OCI-LY3 (cell line): ENCODE results near the gene ENDOD1.

Experiments
- H2AFZ ChIP-seq: fragments of 200-600, 300-600 bp; shearing (Covaris generic); 2 replicates; pipeline ENCODE4 v1.6.0; 2014; ENCODE audit warnings: antibody characterized with exemption, low read depth, low read length
- H3K27ac ChIP-seq: fragments of 200-600, 300-600 bp; sonication (generic); 2 replicates; pipeline ENCODE4 v1.5.1; 2014; ENCODE audit warnings: mild to moderate bottlenecking, low read length, moderate library complexity, mixed read lengths
- H3K27me3 ChIP-seq: fragments of 200-600, 300-600 bp; sonication (generic); 2 replicates; pipeline ENCODE4 v1.6.1; 2014; ENCODE audit warnings: low read depth, low read length, mixed read lengths
- H3K36me3 ChIP-seq: fragments of 200-600, 300-600 bp; sonication (generic); replicated peaks from 2 replicates; pipeline ENCODE3; 2014; ENCODE audit warnings: low read depth, low read length, mixed read lengths
- H3K4me1 ChIP-seq: fragments of 300-600, 200-600 bp; sonication (generic); 2 replicates; pipeline ENCODE4 v1.6.1; 2014; ENCODE audit warnings: low read length, mixed read lengths
- H3K4me2 ChIP-seq: fragments of 200-600, 300-600 bp; sonication (generic); 2 replicates; pipeline ENCODE4 v1.6.1; 2014; ENCODE audit warnings: low read length, mixed read lengths
- H3K4me3 ChIP-seq: fragments of 300-600, 200-600 bp; sonication (generic); 2 replicates; pipeline ENCODE4 v1.5.1; 2014; ENCODE audit warnings: antibody characterized with exemption, mild to moderate bottlenecking, low read length, moderate library complexity
- H3K79me2 ChIP-seq: fragments of 300-600, 200-600 bp; shearing (Covaris generic); 2 replicates; pipeline ENCODE4 v1.6.1; 2014; ENCODE audit warnings: mild to moderate bottlenecking, low read length, mixed read lengths
- H3K9ac ChIP-seq: fragments of 300-600, 200-600 bp; shearing (Covaris generic); 2 replicates; pipeline ENCODE4 v1.6.0; 2014; ENCODE audit warnings: mild to moderate bottlenecking, low read length, moderate library complexity
- H3K9me3 ChIP-seq: fragments of 200-600, 300-600 bp; shearing (Covaris generic); 2 replicates; pipeline ENCODE4 v1.6.1; 2014; ENCODE audit warnings: low read length, mixed read lengths; ENCODE audit not compliant: insufficient read depth
- H4K20me1 ChIP-seq: fragments of 200-600, 300-600 bp; sonication (generic); 2 replicates; pipeline ENCODE4 v1.6.1; 2016; ENCODE audit warnings: low read length, mixed read lengths; ENCODE audit not compliant: insufficient read depth
- CTCF ChIP-seq: fragments of 200-600, 300-600 bp; sonication (generic); IDR thresholded peaks from 2 replicates; pipeline ENCODE4 v1.5.1; 2014; ENCODE audit warnings: antibody characterized with exemption, low read length, low read depth
- EZH2phosphoT487 ChIP-seq: fragments of 200-600 bp; shearing (Covaris generic); IDR thresholded peaks from 2 replicates; pipeline ENCODE4 v1.6.1; 2018; ENCODE audit warnings: antibody characterized with exemption, mixed run types, low read depth

The ENDOD1 gene

GRCh38 chr11:95111923-95112540 lies 22.4 kb downstream of the ENDOD1 start:
- Histone ChIP-seq H3K36me3 (no peaks in the 10 kb centered on the region), H3K4me1 (no peaks in the 10 kb centered on the region)

GRCh38 chr11:95115597-95115996 lies 26.0 kb downstream of the ENDOD1 start:
- Histone ChIP-seq H3K9me3 (no peaks in the 10 kb centered on the region), H4K20me1 (no peaks in the 10 kb centered on the region), H3K4me2 (no peak overlapping the region), H3K4me1 (no peaks in the 10 kb centered on the region), H3K36me3 (no peaks in the 10 kb centered on the region), H3K9ac (no peak overlapping the region), H3K27me3 (no peaks in the 10 kb centered on the region), H3K79me2 (no peaks in the 10 kb centered on the region), H3K27ac (no peak overlapping the region), H3K4me3 (no peak overlapping the region), H2AFZ (no peak overlapping the region)
- TF ChIP-seq EZH2phosphoT487 (no peak), CTCF (no peak)

More at GRCh38 chr11:95111923-95112540, 22.4 kb downstream of the ENDOD1 start:
- Histone ChIP-seq H3K79me2 (no peaks in the 10 kb centered on the region), H3K4me2 (no peak overlapping the region), H3K4me3 (no peak overlapping the region), H3K27ac (no peak overlapping the region), H3K9ac (no peak overlapping the region), H3K27me3 (no peaks in the 10 kb centered on the region), H2AFZ (no peak overlapping the region), H4K20me1 (no peaks in the 10 kb centered on the region), H3K9me3 (no peaks in the 10 kb centered on the region)
- TF ChIP-seq CTCF (no peak), EZH2phosphoT487 (no peak)

GRCh38 chr11:95119361-95120060 lies 29.9 kb downstream of the ENDOD1 start:
- H3K9ac ChIP-seq = no peak overlapping the region
- no peaks in the 10 kb centered on the region for H3K27me3 ChIP-seq
- TF ChIP-seq EZH2phosphoT487 (no peak), CTCF (no peak)
- no peak overlapping the region for H3K4me2 ChIP-seq
- no peaks in the 10 kb centered on the region for H3K36me3 ChIP-seq
- no peak overlapping the region for H3K27ac ChIP-seq
- H3K4me1 ChIP-seq = no peaks in the 10 kb centered on the region
- no peak overlapping the region for H3K4me3 ChIP-seq
- no peaks in the 10 kb centered on the region for H3K79me2 ChIP-seq
- H3K9me3 ChIP-seq = no peaks in the 10 kb centered on the region
- no peaks in the 10 kb centered on the region for H4K20me1 ChIP-seq
- H2AFZ ChIP-seq = no peak overlapping the region

GRCh38 chr11:95121698-95122097 lies 32.1 kb downstream of the ENDOD1 start:
- H3K4me2 ChIP-seq = no peak overlapping the region
- no peaks in the 10 kb centered on the region for H3K36me3 ChIP-seq
- H4K20me1 ChIP-seq = no peaks in the 10 kb centered on the region

More at GRCh38 chr11:95121698-95122097, 32.1 kb downstream of the ENDOD1 start:
- Histone ChIP-seq H3K27ac (no peak overlapping the region), H2AFZ (no peak overlapping the region), H3K4me3 (no peak overlapping the region), H3K79me2 (no peaks in the 10 kb centered on the region), H3K27me3 (no peaks in the 10 kb centered on the region), H3K9me3 (no peaks in the 10 kb centered on the region), H3K4me1 (no peaks in the 10 kb centered on the region), H3K9ac (no peak overlapping the region)
- TF ChIP-seq CTCF (no peak), EZH2phosphoT487 (no peak)
